Hippocampal formation (tissue), 2 donors: ENCODE measurements around the gene ATAD3C.
A peak's percentile ranks its signal among the peaks of the same experiment; 100 is the strongest.
"Not testable (repeated sequence)": the region's sequence is repeated elsewhere in the genome, so short reads cannot be mapped to it uniquely, and the experiment has no call there.

Experiments used
- DNase-seq, 2 donors: peaks; one replicate each; lab custom pipeline; 2025; lab: John Stamatoyannopoulos, UW

Gene ATAD3C

DNA sequence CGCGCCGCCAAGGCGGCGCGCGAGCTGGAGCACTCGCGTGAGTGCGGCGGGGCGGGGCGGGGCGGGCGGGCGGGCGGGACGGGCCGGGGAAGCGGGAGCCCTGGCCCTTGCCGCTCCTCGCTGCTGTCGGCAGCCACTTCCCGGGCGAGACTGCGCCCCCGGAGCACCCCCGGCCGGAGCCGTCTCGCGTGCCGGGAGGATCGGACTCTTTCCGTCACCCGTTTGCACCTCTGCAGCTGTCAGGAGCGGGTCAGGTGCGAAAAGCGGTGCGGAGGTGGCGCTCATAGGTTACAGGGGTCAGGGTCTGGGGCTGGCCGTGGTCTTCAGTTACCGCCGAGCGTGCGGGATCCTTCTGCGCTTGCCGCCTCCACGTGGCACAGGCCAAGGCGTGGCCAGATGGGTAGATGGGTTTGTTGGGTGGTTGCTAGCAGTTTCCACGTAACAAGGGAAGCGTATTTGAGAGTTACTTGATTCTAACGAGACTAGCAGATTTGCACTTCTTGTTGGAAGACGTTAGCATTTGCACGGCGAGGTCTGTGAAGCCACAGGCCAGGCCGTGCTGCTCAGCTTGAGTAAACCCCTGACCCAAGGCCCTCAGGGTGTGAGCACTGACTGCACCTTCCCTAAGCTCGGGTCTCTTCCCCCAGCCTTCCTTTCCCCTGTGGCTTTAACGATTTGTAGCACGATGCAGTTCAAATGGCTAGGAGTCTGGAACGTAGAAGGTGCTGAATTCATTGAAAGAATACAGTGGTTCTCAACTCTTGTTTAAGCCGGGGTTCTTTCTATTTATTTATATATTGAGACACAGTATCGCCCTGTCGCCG is 22.8 kb downstream of the ATAD3C start:
- DNase-seq = not testable (repeated sequence)

DNA sequence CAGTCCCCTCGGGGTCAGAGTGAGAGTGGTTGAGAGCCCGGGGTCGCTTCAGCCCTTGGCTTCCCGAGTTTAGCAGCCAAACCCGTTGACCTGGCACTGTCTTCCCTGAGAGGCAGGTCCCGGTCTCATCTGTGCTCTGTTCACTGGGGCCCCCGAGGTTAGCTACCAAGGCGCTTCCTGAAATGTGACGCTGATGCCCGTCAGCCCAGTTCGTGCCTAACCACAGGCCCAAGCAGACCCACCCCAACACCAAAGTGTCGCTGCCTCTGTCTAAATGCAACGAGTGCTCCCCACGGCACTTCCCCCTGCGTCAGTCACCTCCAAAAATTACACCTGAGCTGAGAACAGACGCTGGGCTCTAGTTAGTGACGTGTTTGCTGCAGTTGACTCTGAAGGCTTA is 26.5 kb downstream of the ATAD3C start:
- DNase-seq = not testable (repeated sequence)

DNA sequence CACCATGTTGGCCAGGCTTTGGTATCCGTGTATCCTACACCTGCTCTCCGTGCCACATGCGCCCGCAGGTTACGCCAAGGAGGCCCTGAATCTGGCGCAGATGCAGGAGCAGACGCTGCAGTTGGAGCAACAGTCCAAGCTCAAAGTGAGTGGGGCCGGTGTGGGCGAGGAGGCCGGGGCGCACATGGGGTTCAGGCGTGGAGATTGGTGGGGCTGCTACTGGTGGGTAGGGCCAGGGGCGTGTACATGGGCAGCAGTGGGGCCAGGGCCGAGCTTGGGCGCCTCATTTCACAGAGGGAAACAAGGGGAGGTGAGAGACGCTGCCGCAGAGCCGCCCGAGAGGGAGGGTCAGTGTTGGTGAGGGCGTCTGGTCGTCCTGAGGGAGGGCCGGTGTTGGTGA is 27.7 kb downstream of the ATAD3C start:
- no peak for DNase-seq

DNA sequence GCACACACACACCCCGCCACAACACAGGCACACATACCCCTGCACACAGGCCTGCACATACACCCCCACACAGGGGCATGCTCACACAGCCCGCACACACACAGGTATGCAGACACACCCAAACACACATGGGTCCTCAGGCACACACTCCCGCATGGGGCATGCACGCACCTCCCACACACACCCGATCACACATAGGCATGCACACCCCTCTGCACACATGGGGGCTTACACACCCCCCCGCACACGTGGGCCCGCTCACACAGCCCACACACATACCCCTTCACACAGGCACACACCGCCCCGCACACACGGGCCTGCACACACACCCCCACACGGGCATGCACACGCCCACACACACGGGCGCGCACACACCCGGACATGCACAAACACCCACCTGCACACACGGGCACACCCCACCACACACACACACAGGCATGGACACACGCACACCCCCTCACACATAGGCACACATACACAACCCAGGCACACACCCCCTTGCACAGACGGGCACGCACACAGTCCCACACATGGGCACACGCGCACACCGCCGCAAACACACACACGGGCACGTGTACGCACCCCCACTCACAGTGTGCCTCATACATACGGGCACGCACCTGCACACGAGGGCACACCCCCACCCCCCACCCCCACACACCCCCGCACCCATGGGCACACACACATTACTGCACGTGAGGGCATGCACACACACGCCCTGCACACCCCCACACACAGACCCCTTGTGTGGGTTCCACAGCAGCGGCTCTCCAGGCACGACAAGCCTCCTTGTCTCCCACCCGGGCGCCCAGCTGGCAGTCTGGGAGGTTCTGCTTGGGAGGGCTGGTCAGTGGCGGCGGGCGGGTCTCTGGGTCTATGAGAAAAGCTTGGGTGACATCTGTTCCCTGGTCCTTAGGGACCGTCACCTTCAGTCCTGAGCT is 30.3 kb downstream of the ATAD3C start:
- DNase-seq = no peak

DNA sequence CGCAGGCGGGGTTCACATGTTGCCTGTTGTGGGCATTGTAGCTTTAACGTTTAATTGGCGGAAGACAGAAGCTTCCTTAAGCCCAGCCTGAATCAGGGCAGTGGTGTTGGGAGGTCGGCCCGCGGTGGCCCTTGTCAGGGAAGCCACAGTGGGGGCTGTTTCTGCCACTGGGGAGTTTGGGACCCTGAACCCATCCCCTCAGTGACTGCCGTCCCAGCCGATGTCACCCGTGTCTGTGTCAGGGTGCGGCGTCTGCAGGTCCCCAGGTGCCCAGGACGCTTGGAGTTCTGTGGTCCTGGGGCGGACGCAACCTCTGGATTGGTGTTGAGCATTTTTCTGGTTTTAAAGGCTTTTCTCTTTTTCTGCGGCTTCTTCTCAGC is 31.0 kb downstream of the ATAD3C start:
- DNase-seq = not testable (repeated sequence)

DNA sequence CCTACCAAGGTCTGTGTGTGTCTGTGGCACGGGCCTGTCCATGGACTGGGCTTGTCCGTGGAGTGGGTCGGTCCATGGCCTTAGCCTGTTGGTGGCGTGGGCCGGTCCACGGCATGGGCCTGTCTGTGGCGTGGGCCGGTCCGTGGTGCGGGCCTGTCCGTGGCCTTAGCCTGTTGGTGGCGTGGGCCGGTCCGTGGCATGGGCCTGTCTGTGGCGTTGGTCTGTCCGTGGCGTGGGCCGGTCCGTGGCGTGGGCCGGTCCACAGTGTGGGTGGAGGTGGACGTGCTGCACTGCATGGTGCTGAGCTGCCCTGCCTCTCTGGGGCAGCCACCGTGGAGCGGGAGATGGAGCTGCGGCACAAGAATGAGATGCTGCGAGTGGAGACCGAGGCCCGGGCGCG is 32.3 kb downstream of the ATAD3C start:
- not testable (repeated sequence) for DNase-seq

DNA sequence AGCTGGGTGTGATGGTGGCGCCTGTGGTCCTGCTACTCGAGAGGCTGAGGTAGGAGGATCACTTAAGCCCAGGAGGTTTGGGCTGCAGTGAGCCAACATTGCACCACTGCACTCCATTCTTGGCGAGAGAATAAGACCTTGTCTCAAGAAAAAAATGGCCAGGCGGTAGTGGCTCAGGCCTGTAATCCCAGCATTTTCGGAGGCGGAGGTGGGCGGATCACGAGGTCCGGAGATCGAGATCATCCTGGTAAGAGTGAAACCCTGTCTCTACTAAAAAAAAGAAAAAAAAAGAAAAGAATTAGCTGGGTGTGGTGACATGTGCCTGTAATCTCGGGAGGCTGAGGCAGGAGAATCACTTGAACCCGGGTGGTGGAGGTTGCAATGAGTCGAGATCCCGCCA is 33.4 kb downstream of the ATAD3C start:
- DNase-seq = no peak

DNA sequence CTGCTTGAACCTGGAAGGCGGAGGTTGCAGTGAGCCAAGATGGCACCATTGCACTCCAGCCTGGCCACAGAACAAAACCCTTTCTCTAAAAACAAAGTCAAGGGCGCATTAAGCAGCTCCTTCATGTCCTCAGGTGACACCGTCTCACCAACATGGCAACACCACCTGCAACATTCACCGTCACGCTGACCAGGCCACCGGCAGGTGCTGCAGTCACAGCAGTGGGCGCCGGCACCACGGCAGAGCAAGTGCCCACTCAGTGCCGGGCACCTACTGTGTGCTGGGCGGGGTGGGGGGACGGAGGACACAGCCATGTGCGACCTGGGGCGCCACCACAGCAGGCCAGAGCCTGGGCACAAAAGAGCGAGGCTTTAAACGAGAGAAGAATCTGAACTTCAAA is 34.2 kb downstream of the ATAD3C start:
- no peak for DNase-seq

DNA sequence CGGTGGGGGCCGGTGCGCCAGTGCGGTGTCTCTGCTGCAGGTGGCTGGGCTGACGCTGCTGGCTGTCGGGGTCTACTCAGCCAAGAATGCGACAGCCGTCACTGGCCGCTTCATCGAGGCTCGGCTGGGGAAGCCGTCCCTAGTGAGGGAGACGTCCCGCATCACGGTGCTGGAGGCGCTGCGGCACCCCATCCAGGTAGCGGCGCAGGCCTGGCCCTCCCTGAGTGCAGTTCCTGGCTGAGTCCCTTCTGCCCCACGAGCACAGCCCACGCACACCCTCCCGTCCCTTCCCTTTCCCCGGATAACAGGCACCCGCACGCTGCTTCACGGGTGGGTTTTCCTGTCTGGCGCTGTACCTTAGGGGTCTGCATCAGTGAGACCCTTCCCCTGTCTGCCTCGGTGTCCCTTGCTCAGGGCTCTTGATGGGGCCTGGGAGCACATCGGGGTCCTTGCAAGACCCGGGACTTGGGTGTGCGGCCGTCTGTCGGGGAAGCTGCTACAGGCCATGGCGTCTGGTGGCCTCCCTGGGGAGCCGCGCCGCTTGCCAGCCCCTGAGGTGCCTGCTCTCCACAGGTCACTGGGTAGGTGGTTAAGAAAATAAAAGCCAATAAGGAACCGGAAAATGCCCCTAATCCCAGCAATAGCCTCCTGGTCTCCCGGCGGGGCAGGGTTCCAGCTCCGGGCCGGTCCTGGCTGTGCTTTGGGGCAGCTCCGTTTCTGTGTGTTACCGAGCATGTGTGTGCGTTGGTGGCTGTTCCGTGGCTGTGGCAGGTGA is 35.7 kb downstream of the ATAD3C start:
- DNase-seq = not testable (repeated sequence)

DNA sequence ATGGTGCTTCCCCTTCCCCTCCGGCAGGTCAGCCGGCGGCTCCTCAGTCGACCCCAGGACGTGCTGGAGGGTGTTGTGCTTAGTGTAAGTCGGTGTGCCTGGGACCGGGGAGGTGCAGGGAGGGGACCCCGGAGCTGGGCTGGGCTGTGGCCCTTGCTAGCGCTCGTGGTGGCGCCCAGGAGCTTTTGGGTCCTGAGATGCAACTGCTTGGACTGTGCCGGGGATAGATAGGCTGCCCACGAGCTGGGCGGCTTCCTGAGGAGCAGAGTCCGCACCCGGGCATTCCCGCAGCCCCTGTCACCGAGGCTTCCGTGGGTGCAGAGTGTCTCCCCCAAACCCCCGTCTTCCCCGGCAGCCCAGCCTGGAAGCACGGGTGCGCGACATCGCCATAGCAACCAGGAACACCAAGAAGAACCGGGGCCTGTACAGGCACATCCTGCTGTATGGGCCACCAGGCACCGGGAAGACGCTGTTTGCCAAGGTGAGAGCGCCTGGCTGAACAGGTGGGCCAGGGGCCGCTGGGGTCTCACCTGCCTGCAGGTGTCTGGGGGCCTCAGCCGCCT is 36.3 kb downstream of the ATAD3C start:
- not testable (repeated sequence) for DNase-seq

DNA sequence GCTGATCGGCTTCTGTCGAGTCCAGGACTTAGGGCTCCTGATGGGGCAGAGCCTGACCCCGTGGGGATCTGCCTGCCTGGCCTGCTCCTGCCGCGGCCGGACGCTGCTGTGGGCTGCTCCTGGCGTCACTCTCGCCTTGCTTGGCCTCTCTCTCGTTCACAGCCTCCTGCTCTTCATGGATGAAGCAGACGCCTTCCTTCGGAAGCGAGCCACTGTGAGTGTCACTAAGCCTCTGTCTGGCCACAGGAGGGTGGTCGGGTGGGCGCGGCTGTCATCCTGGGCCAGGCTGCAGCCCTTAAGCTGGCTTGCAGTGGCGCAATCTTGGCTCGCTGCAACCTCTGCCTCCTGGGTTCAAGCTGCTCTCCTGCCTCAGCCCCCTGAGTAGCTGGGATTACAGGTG is 38.2 kb downstream of the ATAD3C start:
- DNase-seq = no peak

DNA sequence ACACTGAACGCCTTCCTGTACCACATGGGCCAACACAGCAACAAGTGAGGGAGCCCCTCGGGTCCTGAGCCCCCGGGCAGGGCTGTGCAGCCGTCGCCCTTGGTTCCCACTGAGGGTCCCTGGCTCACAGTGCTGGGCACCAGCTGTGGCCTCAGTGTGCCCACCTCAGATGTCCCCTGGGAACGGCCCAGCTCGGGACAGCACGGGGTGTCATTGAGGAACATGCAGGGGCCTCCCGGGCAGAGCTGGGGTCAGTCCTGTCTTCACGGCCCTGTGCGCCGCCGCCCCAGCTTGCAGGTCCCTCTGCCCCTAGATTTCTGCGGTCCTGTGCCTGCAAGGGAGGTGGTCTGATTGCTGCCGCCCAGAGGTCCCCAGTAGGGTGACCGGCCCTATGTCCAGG is 39.7 kb downstream of the ATAD3C start:
- DNase-seq = no peak

DNA sequence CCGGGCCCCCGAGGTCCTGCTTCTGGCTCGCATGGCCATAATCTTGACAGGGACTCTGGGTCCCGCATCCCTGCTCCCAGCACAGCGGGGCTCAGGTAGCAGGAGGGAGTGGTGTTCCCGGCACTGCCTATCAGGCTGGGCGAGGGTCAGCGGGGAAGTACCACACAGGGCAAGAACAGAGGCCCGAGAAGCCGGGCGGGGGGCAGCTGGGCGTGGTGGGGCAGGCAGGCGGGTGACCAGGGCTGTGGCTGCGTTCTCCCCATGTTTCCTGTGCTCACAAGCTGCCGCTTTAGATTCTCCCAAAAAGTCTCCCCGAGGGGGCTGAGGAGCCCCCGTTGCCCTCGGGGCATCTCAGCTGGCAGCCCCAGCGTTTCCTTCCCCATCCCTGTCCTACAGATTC is 40.4 kb downstream of the ATAD3C start:
- DNase-seq = no peak

DNA sequence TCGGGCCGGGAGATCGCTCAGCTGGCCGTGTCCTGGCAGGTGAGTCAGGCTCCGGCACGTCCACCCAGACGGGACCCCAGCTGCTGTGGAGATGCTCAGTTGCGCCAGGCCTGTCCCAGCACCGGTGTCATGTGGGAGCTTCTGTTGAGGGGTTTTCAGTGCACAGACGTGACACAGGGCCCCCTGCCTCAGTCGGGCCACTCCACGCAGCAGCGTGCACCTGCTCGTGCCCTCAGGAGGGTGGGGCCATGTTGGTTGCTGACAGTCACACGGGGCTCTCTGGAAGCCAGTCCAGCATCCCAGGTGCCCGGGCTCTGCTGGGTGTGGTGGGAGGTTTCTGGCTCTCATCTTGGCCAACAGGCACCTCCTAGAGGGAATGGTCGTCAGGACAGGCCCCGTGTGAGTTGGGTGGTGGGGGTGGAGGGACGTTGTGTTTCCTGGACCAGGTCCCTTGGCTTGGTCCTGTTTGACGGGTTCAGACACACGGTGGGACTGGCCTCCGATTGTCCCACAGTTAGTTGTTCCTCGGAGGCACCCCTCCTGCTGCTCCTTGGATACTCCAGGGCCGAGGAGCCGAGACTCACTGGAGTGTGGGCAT is 41.2 kb downstream of the ATAD3C start:
- no peak for DNase-seq

DNA sequence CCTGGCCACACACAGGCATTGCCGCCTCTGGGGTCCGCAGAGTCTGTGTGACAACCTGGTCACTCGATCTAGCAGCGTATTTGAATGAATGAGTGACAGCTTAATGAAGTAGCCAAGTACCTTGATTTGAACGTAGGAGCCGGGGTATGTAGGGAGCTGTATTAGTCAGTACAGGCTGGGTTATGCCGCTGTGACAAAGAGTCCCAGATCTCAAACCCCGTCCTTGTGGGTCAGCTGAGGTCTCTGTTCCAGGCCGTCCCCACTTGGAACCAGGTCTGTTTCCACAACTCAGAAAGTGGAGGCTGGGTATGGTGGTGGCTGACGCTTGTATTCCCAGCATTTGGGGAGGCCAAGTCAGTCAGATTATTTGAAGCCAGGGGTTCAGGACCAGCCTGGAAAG is 42.1 kb downstream of the ATAD3C start:
- DNase-seq = no peak

DNA sequence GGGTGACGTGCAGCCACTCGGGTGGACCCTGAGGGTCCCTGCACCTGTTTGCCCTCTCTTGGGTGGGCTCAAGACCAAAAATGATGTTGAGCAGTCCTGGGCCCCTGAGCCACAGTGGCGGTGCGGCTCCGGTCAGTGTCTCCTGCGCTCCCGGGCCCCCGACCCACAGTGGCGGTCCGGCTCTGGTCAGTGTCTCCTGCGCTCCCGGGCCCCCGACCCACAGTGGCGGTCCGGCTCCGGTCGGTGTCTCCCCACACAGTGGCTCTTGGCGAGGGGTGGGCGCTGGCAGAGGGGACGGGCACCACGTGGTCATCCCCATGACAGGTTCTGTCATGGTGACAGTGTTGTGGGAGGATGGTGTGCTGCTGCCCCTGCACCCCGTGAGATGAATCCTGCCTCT is 44.8 kb downstream of the ATAD3C start:
- not testable (repeated sequence) for DNase-seq

DNA sequence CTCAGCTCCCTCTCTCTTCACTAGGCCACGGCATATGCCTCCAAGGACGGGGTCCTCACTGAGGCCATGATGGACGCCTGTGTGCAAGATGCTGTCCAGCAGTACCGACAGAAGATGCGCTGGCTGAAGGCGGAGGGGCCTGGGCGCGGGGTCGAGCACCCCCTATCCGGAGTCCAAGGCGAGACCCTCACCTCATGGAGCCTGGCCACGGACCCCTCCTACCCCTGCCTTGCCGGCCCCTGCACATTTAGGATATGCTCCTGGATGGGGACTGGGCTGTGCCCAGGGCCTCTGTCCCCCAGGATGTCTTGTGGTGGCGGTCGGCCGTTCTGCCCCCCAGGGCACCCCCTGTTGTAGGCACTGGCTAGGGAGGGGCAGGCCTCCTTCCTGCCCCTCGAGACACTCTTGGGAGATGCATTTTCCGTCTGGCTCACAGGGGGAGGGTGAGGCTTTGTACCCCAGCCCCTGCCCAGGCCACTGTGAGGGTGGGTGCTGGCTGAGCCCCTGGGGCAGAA is 46.0 kb downstream of the ATAD3C start:
- not testable (repeated sequence) for DNase-seq

DNA sequence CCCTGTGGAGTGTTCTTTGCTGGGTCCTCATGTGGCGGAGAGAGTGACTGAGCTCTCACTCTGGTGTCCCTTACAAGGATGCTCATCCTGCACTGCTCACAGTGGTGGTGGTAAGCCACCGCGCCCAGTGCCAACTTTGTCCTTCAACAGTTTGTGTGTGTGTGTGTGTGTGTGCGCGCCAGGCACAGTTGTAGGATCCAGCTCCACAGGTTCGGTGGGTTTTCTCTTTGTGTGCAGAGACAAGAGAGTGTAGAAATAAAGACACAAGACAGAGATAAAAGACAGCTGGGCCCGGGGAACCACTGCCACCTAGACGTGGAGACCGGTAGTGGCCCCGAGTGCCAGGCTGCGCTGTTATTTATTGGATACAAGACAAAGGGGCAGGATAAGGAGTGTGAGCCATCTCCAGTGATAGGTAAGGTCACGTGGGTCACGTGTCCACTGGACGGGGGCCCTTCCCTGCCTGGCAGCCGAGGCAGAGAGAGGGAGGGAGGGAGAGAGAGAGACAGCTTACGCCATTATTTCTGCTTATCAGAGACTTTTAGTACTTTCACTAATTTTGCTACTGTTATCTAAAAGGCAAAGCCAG is 55.4 kb downstream of the ATAD3C start:
- peak; percentile 33 to 42 for DNase-seq

DNA sequence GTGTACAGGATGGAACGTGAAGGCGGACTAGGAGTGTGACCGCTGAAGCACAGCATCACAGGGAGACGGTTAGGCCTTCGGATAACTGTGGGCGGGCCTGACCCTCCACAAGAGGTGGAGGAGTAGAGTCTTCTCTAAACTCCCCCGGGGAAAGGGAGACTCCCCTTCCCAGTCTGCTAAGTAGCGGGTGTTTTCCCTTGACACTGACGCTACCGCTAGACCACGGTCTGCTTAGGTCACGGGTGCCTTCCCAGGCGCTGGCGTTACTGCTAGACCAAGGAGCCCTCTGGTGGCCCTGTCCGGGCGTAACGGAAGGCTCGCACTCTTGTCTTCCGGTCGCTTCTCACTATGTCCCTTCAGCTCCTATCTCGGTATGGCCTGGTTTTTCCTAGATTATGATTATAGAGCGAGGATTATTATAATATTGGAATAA is 55.9 kb downstream of the ATAD3C start:
- peak; percentile 30 to 40 for DNase-seq

DNA sequence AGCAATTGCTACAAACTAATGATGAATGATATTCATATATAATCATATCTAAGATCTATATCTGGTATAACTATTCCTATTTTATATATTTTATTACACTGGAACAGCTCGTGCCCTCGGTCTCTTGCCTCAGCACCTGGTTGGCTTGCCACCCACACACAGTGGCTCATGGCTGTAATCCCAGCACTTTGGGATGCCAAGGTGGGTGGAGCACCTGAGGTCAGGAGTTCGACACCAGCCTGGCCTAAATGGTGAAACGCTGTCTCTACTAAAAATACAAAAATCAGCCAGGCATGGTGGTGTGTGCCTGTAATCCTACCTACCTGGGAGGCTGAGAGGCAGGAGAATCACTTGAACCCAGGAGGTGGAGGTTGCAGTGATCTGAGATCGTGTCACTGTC is 56.3 kb downstream of the ATAD3C start:
- not testable (repeated sequence) for DNase-seq

DNA sequence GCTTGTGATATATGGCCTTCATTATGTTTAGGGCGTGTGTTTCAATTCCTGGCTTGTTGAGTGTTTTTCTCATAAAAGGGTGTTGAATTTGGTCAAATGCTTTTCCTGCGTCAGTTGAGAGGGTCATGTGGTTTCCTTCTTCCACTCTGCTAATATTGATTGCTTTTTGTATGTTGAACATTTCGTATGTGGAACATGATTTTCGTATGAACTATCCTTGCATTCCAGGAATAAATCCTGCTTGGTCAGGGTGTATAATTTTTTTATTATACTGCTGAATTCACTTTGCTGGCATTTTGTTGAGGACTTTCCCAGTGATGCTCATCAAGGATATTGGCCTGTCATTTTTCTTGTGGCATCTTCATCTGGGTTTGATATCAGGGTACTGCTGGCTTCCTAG is 57.8 kb downstream of the ATAD3C start:
- no peak for DNase-seq
